OCI-LY1 (cell line): ENCODE data around the gene ERP44.

Experiments used
- CTCF ChIP-seq: fragments of 200-600 bp; sonication (generic), shearing (Covaris generic); IDR thresholded peaks from 2 replicates; pipeline ENCODE4 v1.5.1; 2017; ENCODE audit warnings: mild to moderate bottlenecking, antibody characterized with exemption, low read length, moderate library complexity, mixed read lengths
- EZH2 ChIP-seq: fragments of 200-600 bp; sonication (generic), shearing (Covaris generic); IDR thresholded peaks from 2 replicates; pipeline ENCODE4 v1.8.0; 2017; ENCODE audit warnings: borderline replicate concordance, mixed run types, mild to moderate bottlenecking, antibody characterized with exemption, low read length, moderate library complexity, mixed read lengths

- TF ChIP-seq CTCF (no peak), EZH2 (no peak)
Observed at GRCh38 chr9:99966001-99966400, 132.8 kb downstream of the ERP44 start.
